Muscle of back (tissue), 11 donors: ENCODE measurements around the gene PIK3C2B. TPM values are rescaled to one million over a fixed set of nuclear protein-coding genes. Genes with fewer than 3 reads are reported as not detected.

Experiments
- DNase-seq, 3 donors: peaks; one replicate each; pipeline versions ENCODE4 v3.0.0 to v3.0.0-alpha.2; 2013
- polyA plus RNA-seq, 10 donors: library from polyadenylated mRNA; unstranded; fragments of 120-200 nt; gene quantifications; one replicate each; pipeline ENCODE4 v1.2.1, GENCODE V29; 2013; ENCODE audit not compliant: insufficient read length in 10 of 10

PIK3C2B gene
- polyA plus RNA-seq, 10 donors, result 20.5 to 36.7 (median 29.0) TPM

- peak in 1 of 3 donors; percentile 59 for DNase-seq
These were observed 33.0 kb downstream of the PIK3C2B start for GRCh38 chr1:204461331-204462228.

DNA sequence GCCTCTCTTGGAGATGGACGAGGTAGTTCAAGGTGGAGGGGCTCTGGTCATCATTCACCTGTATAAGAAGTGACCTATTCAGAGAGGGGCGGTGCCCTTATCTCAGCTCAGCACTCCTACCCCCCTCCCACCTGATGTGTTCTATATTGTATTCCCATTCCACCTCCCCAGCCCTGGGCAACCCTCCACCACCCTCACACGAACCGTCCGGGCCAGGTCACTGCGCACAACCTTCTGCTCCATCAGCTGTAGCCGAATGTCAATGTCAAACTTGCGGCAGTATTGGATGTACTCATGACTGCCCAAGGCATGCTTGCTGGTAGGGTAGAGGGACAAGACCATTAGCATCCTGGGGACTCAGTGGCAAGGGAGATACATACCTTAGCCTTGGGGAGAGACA is 34.3 kb downstream of the PIK3C2B start:
- no peak for DNase-seq

DNA sequence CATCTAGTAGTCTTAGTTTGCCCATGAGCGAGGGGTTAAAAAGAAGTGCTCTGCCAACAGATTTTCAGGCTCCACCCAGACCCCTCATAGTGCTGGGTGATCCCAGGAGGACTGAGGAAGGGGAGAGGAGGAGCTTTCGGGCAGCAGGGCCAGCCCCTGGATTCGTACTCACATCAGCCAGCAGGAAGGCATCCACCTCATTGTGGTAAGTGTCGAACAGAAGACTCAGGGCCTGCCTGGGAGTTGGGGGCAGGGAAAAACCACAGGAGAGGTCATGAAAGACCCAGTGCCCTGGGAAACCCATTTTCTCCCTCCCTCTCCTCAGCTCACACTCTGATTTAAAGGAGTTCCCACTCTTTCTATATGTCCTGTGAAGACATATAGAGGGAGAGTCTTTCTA is 34.9 kb downstream of the PIK3C2B start:
- DNase-seq, result no peak

- no peak for DNase-seq
These were observed 36.9 kb downstream of the PIK3C2B start for GRCh38 chr1:204457666-204458065.

DNA sequence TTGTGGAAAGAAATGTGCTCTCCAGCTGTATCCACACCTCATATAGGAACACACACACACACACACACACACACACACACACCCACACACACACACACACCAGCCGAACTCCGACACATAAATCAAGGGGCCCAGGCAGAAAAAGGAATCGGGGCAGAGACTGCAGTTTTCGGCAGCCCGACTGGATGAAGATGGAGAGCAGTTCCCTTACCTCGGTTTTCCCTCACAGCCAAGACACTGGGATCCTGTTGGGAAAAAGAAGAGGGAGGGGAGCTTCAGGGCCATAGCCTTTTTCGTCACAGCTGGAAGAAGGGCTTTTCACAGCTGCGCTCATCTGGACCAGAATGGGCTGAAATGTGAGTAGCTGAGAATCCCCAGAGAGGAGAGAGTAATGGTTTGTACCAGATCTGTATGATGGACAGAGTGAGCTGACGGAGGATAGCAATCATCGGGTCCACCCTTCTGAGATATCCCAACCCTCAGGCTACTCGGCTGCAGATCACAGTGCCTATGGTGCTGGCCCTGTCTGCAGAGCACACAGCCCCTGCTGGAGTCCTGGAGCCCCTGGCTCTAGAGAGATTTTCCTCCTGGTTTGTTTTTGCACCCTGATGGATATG is 37.7 kb downstream of the PIK3C2B start:
- DNase-seq, result peak; percentile 90 to 97 (median 92)

DNA sequence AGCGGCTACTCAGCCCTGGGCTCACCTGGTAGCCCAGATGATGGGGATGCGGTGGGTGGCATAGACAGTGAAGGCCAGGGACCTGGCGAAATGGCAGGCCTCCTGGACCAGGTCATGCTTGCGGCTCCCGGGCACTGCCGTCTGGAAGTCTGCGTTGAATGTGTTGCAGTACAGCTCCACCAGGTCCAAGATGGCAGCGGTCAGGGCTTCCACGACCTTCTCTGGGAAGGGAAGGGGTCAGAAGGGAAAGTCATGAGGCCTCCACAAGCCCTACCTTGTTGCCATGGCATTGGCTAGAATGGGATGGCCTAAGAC is 38.8 kb downstream of the PIK3C2B start:
- DNase-seq, result no peak

- no peak for DNase-seq
These were observed 39.4 kb downstream of the PIK3C2B start for GRCh38 chr1:204455063-204455830.

GRCh38 chr1:204454476-204454875 is 40.1 kb downstream of the PIK3C2B start:
- DNase-seq, result no peak

DNA sequence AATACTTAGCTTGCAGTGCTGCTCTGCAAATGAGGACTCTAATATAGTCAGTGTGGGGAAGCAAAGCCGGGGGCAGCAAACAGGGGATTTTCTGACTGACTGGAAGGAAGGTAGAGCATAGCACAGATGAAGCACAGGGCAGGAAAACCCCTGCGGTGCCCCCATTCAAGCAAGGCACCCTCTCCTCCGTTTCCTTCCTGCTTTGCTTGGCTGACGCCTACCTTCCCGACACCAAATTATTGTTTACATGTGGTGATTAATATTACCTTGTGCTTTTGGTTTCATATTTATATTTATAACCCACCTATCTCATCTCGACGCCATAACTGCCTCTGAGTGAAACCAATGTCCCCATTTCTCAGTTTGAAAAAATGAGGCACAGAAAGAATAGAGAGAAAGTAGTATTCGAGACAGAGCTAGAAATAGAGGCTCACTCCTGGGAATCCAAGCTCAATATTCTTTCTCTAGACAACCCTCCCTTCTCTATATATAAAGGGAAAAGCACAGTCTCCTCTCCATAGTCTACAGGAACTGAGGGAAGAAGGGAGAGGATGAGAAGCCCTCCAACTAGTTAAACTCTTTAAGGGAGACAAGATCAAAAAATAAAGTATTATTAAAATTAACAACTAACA is 41.3 kb downstream of the PIK3C2B start:
- no peak for DNase-seq

GRCh38 chr1:204451352-204452124 is 43.1 kb downstream of the PIK3C2B start:
- DNase-seq, result no peak

GRCh38 chr1:204450461-204451257 is 43.9 kb downstream of the PIK3C2B start:
- no peak for DNase-seq

DNA sequence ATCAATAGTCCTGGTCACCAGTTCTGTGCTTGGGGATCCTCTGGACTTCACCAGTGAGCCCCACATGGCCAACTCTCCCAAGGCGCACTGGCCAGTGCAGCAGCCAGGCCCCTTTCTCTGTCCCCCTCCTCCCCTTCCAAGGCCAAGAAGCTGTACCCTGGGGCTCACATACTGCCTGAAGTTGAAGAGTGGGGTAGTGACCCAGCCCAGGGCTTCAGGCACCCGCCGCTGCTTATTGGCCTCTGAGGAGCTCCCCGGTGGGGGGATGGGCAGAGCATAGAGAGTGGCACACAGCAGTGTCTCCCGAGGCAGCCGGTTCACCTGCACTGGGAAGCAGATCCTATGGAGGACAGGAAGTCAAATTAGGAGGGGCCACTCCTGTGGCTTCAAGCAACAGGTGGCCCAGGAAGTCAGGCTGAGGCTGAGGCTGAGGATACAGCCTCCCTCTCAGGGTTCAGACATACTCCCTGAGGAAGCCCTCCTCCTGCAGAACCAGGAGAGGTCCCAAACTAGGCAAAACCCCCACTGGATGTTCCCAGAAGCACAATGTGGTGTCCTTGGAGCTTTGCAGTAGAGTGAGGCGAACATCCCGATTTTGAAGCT is 44.8 kb downstream of the PIK3C2B start:
- no peak for DNase-seq

DNA sequence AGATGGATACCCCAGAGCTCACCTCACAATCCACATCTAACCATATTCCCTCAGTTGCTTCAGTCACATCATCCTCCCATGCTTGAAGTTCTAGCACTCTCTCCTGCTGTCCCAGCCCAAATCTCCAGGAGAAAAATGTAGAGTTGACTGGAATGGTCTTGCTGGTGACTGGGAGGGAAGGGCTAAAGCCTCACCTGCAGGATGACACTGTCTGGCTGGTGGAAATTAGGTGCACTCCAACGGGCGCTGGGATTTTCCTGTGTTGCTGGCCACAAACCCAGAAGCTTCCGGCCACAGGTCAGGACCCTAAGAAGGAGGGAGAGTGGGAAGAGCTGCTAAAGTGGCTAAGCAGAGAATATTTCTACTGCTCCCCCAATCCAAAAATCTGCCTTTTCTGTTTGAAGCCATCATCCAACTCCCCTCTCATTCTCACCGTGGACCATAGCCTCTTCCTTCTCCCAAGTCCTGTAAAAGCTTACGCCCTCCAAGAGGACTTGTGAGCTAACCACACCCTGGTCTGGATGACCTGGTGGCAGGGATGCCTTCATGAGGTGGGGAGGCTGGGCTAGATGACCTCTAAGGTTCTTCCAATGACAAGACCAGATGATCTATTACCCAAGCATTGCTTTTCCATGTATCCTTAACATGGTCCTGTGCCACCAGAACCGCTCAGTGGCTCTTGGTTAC is 45.5 kb downstream of the PIK3C2B start:
- no peak for DNase-seq

GRCh38 chr1:204448344-204448964 is 46.2 kb downstream of the PIK3C2B start:
- DNase-seq, result no peak

- no peak for DNase-seq
These were observed 46.9 kb downstream of the PIK3C2B start for GRCh38 chr1:204447736-204448135.

GRCh38 chr1:204447190-204447589 is 47.4 kb downstream of the PIK3C2B start:
- DNase-seq, result no peak

DNA sequence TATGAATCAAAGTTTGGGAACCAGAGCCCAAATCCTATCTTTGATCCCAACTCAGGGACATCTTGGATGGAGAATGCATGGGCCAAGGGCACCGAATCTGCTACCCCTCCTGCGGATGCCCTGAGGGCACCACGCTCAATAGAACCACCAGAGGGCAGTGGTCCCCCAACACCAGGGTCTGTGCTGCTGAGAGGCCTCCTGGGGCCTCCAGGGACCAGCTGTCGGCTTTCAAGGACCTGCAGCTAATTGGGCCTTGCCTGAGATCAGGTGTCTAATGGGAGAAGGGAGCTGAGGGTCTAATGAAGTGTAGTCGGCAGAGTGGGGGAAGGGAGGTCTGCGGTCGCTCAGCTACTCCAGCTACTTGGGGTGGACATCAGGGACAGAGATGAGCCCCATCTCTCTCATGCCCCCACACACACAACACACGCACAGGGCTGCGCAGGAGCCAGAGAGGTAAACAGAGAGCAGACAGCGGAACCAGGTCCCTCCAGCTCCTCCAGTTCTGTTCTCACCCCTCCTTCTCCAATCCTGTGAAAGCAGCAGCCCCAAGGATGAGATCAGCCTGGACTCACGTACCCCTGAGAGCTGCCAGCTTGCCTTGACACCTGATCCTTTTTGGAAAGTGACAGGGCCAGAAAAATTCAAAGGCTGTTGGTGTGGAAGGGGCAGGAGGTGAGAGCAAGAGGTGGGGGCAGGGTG is 48.0 kb downstream of the PIK3C2B start:
- peak; percentile 59 to 75 (median 71) for DNase-seq

GRCh38 chr1:204445860-204446412 is 48.7 kb downstream of the PIK3C2B start:
- no peak for DNase-seq
